Measurements from ENCODE around the gene SLC16A7.

SLC16A7 gene

DNA sequence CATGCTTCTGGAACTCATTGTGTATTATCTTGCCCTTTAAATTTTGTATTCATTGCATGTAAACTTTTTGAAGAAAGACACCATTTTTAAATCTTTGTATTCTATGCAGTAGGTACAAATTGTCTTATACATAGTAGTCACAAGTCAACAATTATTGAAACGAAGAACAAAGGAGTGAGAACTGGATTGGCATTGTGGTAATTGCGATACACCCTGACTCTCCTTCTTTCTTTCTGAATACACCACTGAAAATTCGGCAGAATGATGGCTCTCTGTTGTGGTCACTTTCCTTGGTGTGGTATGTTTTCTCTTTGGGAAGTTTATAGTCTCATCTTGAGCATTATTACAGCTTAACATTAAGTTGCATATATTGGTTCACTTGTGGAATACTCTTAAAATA, 34.1 kb downstream of the SLC16A7 start:
- H3K27ac ChIP-seq (ENCODE audit: low read depth, low read length, poor library complexity, severe bottlenecking), result no peak overlapping the region
- no peaks in the 10 kb centered on the region for H3K9me3 ChIP-seq (ENCODE audit: low read length)
- no peaks in the 10 kb centered on the region for H3K4me1 ChIP-seq (ENCODE audit: insufficient read depth, low read length, severe bottlenecking)
- H3K4me2 ChIP-seq (ENCODE audit: low read length), result no peak overlapping the region
- no peak overlapping the region for H3K4me3 ChIP-seq (ENCODE audit: low read depth, low read length, poor library complexity, severe bottlenecking)
- peaks cover 8% of the 10 kb centered on the region; the same call in 1 of the 2 replicates for H3K36me3 ChIP-seq (ENCODE audit: insufficient read depth, low read length)
- H3K79me2 ChIP-seq (ENCODE audit: insufficient read depth, low read length), result peaks cover 9% of the 10 kb centered on the region; the same call in 1 of the 2 replicates
- H3K9me2 ChIP-seq (ENCODE audit: low read depth, low read length), result no peaks in the 10 kb centered on the region
- no peaks in the 10 kb centered on the region for H3F3A ChIP-seq (ENCODE audit: insufficient read depth, low read length)
- no peaks in the 10 kb centered on the region for H4K20me1 ChIP-seq (ENCODE audit: insufficient read depth, low read length)
- TF ChIP-seq, protein P1, sequence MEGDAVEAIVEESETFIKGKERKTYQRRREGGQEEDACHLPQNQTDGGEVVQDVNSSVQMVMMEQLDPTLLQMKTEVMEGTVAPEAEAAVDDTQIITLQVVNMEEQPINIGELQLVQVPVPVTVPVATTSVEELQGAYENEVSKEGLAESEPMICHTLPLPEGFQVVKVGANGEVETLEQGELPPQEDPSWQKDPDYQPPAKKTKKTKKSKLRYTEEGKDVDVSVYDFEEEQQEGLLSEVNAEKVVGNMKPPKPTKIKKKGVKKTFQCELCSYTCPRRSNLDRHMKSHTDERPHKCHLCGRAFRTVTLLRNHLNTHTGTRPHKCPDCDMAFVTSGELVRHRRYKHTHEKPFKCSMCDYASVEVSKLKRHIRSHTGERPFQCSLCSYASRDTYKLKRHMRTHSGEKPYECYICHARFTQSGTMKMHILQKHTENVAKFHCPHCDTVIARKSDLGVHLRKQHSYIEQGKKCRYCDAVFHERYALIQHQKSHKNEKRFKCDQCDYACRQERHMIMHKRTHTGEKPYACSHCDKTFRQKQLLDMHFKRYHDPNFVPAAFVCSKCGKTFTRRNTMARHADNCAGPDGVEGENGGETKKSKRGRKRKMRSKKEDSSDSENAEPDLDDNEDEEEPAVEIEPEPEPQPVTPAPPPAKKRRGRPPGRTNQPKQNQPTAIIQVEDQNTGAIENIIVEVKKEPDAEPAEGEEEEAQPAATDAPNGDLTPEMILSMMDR (IDR thresholded peaks at IDR 0.05; ENCODE audit: low read length), result no peak
- TF ChIP-seq EZH2 (IDR thresholded peaks at IDR 0.05; ENCODE audit: borderline replicate concordance, low read length), result no peak
- no peak overlapping the region for H3K9ac ChIP-seq (ENCODE audit: low read length)
- no peaks in the 10 kb centered on the region for H3K27me3 ChIP-seq (ENCODE audit: insufficient read depth, low read length)
- no peak overlapping the region for H2AFZ ChIP-seq (ENCODE audit: low read length)

DNA sequence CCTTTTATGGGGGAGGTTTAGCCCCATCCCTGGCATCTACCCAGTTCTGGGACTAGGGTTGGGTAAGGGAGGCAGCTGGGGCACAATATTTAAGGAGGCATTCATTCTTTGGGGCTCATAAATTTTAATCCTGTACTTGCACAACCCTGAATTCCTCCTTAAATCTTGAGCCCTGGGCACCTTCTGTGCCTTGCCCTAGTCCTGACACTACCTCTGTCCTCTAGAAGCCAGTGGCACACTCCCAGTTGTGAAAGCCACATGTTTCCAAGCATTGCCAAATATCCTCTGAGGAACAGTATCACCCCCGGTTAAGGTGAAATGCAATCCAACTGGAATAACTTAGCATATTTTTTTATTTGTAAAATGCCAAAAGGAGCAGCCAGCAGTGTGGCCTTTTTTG, 36.6 kb downstream of the SLC16A7 start:
- Histone ChIP-seq H3K79me2 (ENCODE audit: insufficient read depth, low read length) (no peaks in the 10 kb centered on the region), H3K27ac (ENCODE audit: low read depth, low read length, poor library complexity, severe bottlenecking) (no peak overlapping the region), H4K20me1 (ENCODE audit: insufficient read depth, low read length) (no peaks in the 10 kb centered on the region), H3K9me2 (ENCODE audit: low read depth, low read length) (no peaks in the 10 kb centered on the region), H3K4me2 (ENCODE audit: low read length) (no peak overlapping the region), H3K4me1 (ENCODE audit: insufficient read depth, low read length, severe bottlenecking) (no peaks in the 10 kb centered on the region), H3K4me3 (ENCODE audit: low read depth, low read length, poor library complexity, severe bottlenecking) (no peak overlapping the region), H2AFZ (ENCODE audit: low read length) (no peak overlapping the region), H3K9ac (ENCODE audit: low read length) (no peak overlapping the region), H3K36me3 (ENCODE audit: insufficient read depth, low read length) (peaks cover 8% of the 10 kb centered on the region; the same call in 1 of the 2 replicates), H3F3A (ENCODE audit: insufficient read depth, low read length) (no peaks in the 10 kb centered on the region), H3K9me3 (ENCODE audit: low read length) (no peaks in the 10 kb centered on the region), H3K27me3 (ENCODE audit: insufficient read depth, low read length) (no peaks in the 10 kb centered on the region)
- TF ChIP-seq, protein P1 (IDR thresholded peaks at IDR 0.05; ENCODE audit: low read length), result no peak
- TF ChIP-seq EZH2 (IDR thresholded peaks at IDR 0.05; ENCODE audit: borderline replicate concordance, low read length), result no peak

DNA sequence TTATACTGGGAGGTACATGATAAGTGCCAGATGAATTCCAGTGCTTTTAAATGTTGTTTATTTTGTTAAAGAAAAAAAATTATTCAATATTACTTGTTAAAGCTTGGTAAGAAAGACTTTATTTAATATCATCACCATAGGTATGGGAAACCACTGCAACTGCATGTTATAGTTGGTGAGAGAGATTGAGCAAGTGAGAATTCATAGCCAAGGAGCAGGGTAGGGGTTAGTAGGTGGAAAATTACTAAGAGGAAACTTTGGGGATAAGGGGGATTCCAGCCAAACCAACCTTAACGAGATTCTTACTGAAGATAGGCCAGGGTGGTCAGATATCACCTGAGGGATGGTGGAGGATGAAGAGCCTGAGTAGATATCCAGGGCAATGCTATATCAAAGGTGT, 38.4 kb downstream of the SLC16A7 start:
- H3K27me3 ChIP-seq (ENCODE audit: insufficient read depth, low read length), result no peaks in the 10 kb centered on the region
- H3K79me2 ChIP-seq (ENCODE audit: insufficient read depth, low read length), result no peaks in the 10 kb centered on the region
- peaks cover 8% of the 10 kb centered on the region; the same call in 1 of the 2 replicates for H3K36me3 ChIP-seq (ENCODE audit: insufficient read depth, low read length)
- H3F3A ChIP-seq (ENCODE audit: insufficient read depth, low read length), result no peaks in the 10 kb centered on the region
- H3K4me2 ChIP-seq (ENCODE audit: low read length), result no peak overlapping the region
- H3K4me1 ChIP-seq (ENCODE audit: insufficient read depth, low read length, severe bottlenecking), result no peaks in the 10 kb centered on the region
- no peak overlapping the region for H2AFZ ChIP-seq (ENCODE audit: low read length)
- TF ChIP-seq, protein P1 (IDR thresholded peaks at IDR 0.05; ENCODE audit: low read length), result no peak
- TF ChIP-seq EZH2 (IDR thresholded peaks at IDR 0.05; ENCODE audit: borderline replicate concordance, low read length), result no peak
- H3K9me2 ChIP-seq (ENCODE audit: low read depth, low read length), result no peaks in the 10 kb centered on the region
- H3K9me3 ChIP-seq (ENCODE audit: low read length), result no peaks in the 10 kb centered on the region
- H4K20me1 ChIP-seq (ENCODE audit: insufficient read depth, low read length), result no peaks in the 10 kb centered on the region
- no peak overlapping the region for H3K27ac ChIP-seq (ENCODE audit: low read depth, low read length, poor library complexity, severe bottlenecking)
- no peak overlapping the region for H3K9ac ChIP-seq (ENCODE audit: low read length)
- no peak overlapping the region for H3K4me3 ChIP-seq (ENCODE audit: low read depth, low read length, poor library complexity, severe bottlenecking)
